ENCODE results near the gene TMEFF1.

GRCh38 chr9:100602342-100602801 is 129.4 kb downstream of the TMEFF1 start:
- TF ChIP-seq EZH2 (IDR thresholded peaks at IDR 0.05; ENCODE audit: insufficient read depth, poor library complexity, severe bottlenecking), result no peak
- no peak for TF ChIP-seq EZH2phosphoT487 (IDR thresholded peaks at IDR 0.05; ENCODE audit: insufficient read depth, low read depth)

All from GM23248 (cell line).